Effector memory CD4-positive, alpha-beta T cell (primary cell): ENCODE measurements around the gene MGST2.

Source experiments
- DNase-seq, 3 donors: peaks; one replicate each; pipeline ENCODE4 v3.0.0-alpha.2; 2020
- H3K27ac ChIP-seq: 2 replicates; pipeline ENCODE4 v1.7.0; 2013; ENCODE audit warnings: mild to moderate bottlenecking, low read length, moderate library complexity; ENCODE audit not compliant: insufficient read depth, poor library complexity, severe bottlenecking
- H3K27me3 ChIP-seq: replicated peaks from 2 replicates; pipeline ENCODE4 v1.7.0; 2013; ENCODE audit warnings: mild to moderate bottlenecking, low read length; ENCODE audit not compliant: insufficient read depth, control insufficient read depth, poor library complexity, severe bottlenecking
- H3K36me3 ChIP-seq: 2 replicates; pipeline ENCODE4 v1.7.0; 2013; ENCODE audit warnings: mild to moderate bottlenecking, low read length, moderate library complexity; ENCODE audit not compliant: control insufficient read depth, insufficient read depth
- H3K4me1 ChIP-seq: 2 replicates; pipeline ENCODE4 v1.7.0; 2013; ENCODE audit warnings: low read length, mild to moderate bottlenecking; ENCODE audit not compliant: control insufficient read depth, insufficient read depth, poor library complexity, severe bottlenecking
- H3K4me3 ChIP-seq: 2 replicates; pipeline ENCODE4 v1.7.0; 2013; ENCODE audit warnings: low read length, low read depth, mild to moderate bottlenecking; ENCODE audit not compliant: insufficient read depth, poor library complexity, severe bottlenecking
- H3K9me3 ChIP-seq: 2 replicates; pipeline ENCODE4 v1.7.0; 2013; ENCODE audit warnings: mild to moderate bottlenecking, low read length, moderate library complexity; ENCODE audit not compliant: control insufficient read depth

MGST2 gene

DNA sequence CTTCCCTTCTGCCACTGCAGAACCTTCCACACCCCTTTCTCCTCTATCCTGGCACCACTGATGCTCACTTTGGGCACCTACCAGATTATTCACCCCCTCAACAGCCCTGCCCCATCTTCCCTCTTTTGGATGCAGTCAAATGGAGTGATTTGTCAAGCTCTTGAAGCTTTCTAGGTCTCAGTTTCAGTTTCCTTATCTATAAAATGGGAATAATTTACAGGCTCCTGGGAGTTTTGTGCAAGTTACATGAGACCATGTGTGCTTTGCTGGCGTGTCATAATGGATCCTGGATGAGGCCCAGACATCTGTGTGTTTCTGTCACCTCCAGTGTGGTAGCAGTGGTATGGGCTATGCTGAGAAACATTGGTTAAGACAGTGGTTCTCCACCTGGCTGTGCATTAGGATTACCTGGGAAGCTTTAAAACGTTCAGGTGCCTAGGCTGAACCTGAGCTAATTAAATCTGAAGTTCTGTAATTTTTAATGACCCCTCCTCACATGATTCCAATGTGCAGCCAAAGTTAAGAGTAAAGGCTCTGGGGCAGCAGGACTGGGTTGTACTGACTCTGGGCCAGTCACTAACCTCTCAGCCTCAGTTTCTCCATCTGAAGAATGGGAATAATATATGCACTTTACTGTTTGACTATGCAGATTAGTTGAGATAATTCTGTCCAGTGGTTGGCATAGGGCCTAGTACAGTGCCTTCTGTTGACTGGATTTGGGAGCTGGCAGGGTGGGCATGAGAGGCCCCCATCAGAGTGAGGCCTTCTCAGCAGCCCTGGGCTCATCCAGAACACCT lies 6.8 kb upstream of the MGST2 start:
- Histone ChIP-seq H3K27me3 (no peaks in the 10 kb centered on the region), H3K36me3 (no peaks in the 10 kb centered on the region), H3K4me3 (no peak overlapping the region), H3K9me3 (no peaks in the 10 kb centered on the region), H3K27ac (no peak overlapping the region), H3K4me1 (peaks cover 17% of the 10 kb centered on the region)
- no peak for DNase-seq

DNA sequence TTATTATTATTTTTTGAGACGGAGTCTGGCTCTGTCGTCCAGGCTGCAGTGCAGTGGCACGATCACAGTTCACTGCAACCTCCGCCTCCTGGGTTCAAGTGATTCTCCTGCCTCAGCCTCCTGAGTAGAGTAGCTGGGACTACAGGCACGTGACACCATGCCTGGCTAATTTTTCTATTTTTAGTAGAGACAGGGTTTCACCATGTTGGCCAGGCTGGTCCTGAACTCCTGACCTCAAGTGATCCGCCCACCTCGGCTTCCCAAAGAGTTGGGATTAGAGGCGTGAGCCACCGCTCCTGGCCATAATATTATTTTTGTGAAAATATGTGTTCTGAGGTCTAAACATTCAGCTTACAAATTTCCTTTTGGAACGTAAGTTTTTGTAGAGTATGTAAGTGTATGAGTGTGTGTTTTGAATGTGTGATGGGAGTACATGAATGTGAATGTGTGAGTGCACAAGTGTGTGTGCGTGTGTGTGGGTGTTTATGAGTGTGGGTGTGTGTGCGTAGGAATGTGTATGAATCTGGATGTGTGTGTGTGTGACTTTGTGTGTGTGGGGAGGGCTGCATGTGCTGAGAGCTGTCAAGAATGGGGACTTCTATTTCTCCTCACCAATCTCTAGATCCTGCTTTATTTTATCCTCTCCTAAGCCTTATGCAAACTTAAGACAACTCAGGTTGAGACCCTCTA lies 5.7 kb upstream of the MGST2 start:
- H3K36me3 ChIP-seq, result no peaks in the 10 kb centered on the region
- no peak for DNase-seq
- no peak overlapping the region for H3K27ac ChIP-seq
- H3K9me3 ChIP-seq, result no peaks in the 10 kb centered on the region
- peaks cover 17% of the 10 kb centered on the region for H3K4me1 ChIP-seq
- H3K4me3 ChIP-seq, result no peak overlapping the region
- H3K27me3 ChIP-seq, result no peaks in the 10 kb centered on the region

DNA sequence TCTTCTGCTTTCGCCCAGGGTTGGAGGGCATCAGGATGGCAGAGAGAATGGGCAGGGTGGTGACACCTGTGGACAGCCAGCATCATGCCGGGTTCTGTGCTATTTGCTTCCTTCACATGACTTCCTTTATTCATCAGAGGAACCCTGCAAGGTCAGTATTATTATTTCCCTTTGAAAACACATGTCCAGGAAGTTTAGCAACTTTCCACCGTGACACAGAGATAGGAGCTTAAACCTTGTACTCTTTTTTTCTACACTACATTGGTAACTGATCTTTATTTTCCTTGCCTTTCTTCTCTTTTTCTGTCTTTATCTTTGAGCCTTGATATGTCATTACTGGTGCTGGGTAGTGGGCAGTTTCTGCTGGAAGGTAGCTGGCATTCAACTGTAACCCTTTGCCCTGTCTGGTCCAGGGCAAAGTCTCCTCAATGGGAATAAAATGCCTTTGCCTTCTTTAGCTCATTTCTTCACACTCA lies 5.0 kb upstream of the MGST2 start:
- no peaks in the 10 kb centered on the region for H3K36me3 ChIP-seq
- DNase-seq, result no peak
- H3K27ac ChIP-seq, result no peak overlapping the region
- H3K27me3 ChIP-seq, result no peaks in the 10 kb centered on the region
- peaks cover 17% of the 10 kb centered on the region for H3K4me1 ChIP-seq
- no peak overlapping the region for H3K4me3 ChIP-seq
- H3K9me3 ChIP-seq, result no peaks in the 10 kb centered on the region

DNA sequence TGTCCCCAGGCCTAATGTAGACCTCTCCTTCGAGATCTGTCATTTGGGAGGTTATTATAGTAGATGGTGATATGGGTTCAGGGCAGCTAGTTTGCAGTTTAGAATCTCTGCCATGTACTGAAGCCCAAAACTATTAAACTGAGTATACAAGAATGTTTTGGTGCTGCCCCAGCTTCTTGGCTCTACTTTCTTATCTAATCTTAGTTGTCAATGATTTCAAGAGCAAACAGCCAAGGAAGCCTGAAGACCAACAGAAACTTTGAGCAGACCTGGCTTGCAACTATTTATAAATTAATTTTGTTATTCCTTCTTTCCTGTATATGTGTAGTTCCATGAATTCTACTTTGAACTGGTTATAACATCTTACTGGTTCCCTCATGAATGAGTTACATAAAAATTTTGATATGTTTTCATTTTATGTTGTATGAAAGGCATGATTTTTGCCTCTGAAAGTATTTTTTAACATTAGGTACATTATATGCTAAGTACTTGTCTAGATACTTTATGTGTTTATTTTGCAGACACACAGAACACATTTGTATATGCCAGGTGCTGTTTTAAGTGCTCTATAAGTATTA lies 2.0 kb upstream of the MGST2 start:
- no peak overlapping the region for H3K27ac ChIP-seq
- no peaks in the 10 kb centered on the region for H3K9me3 ChIP-seq
- no peak for DNase-seq
- no peaks in the 10 kb centered on the region for H3K36me3 ChIP-seq
- H3K4me3 ChIP-seq, result no peak overlapping the region
- no peaks in the 10 kb centered on the region for H3K4me1 ChIP-seq
- no peaks in the 10 kb centered on the region for H3K27me3 ChIP-seq

DNA sequence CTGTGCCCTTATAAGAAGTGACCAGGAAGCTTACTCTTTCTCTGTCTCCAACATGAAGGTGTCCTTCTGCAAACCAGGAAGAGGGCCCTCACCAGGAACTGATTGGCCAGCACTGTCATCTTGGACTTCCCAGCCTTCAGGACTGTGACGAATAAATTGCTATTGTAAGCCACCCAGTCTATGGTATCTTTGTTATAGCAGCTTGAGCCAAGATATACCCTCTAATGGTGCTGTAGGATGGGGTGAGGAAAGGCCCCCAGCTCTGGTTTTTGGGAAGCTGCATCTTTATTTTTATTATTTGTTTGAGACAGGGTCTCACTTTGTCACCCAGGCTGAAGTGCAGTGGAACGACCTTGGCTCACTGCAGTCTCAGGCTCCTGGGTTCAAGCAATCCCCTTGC lies 1.2 kb upstream of the MGST2 start:
- Histone ChIP-seq H3K27me3 (no peaks in the 10 kb centered on the region), H3K9me3 (no peaks in the 10 kb centered on the region), H3K36me3 (no peaks in the 10 kb centered on the region), H3K4me1 (no peaks in the 10 kb centered on the region), H3K27ac (no peak overlapping the region), H3K4me3 (no peak overlapping the region)
- no peak for DNase-seq

DNA sequence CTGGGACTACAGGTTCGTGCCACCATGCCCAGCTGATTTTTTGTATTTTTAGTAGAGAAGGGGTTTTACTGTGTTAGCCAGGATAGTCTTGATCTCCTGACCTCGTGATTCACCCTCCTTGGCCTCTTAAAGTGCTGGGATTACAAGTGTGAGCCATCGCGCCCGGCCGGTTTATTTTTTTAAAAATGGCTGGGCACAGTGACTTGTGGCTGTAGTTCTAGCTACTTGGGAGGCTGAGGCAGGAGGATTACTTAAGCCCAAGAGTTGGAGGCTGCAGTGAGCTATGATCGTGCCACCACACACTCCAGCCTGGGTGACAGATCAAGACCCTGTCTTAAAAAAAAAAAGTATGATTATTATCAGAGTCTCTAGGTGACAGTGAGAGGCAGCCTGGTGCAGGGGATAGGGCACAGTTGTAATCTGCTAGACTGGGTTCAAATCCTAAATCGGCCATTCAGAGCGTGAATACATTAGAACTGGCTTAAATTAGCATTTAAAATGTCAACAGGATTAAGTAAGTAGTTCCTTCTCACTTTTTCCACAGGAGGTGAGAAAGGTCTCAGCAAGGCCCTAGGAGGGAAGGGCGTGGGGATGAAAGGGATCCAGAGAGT lies 435 bp upstream of the MGST2 start:
- Histone ChIP-seq H3K4me3 (peak overlapping the region; percentile 84), H3K27ac (no peak overlapping the region), H3K27me3 (no peaks in the 10 kb centered on the region), H3K9me3 (no peaks in the 10 kb centered on the region), H3K36me3 (no peaks in the 10 kb centered on the region), H3K4me1 (no peaks in the 10 kb centered on the region)
- DNase-seq, result no peak

DNA sequence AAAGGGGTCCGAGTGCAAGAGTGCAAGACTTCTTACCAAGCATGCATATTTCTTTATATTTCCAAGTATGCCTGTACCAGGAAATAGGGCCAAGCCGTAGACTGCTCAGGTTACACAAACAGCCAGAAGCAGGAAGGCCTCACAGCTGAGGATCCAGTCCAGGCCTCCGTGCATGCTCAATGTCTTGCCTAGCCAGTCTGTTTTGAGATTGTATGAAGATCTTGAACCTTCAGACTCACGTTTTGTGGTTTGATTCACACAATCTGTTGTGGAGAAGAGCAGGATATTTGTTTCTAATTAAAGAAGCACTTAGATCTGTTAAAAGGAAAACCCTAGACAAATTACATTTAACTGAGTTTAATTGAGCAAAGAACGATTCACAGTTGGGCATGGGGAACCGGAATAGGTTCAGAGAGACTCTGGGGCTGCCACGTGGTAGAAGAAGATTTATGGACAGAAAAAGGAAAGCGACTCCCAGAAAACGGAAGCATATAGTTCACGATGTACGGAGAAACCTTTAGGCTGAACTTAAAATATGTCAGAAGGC lies 1.2 kb downstream of the MGST2 start:
- H3K4me1 ChIP-seq, result no peaks in the 10 kb centered on the region
- no peaks in the 10 kb centered on the region for H3K36me3 ChIP-seq
- no peaks in the 10 kb centered on the region for H3K27me3 ChIP-seq
- peak overlapping the region; percentile 84 for H3K4me3 ChIP-seq
- no peaks in the 10 kb centered on the region for H3K9me3 ChIP-seq
- DNase-seq, result no peak
- H3K27ac ChIP-seq, result no peak overlapping the region

DNA sequence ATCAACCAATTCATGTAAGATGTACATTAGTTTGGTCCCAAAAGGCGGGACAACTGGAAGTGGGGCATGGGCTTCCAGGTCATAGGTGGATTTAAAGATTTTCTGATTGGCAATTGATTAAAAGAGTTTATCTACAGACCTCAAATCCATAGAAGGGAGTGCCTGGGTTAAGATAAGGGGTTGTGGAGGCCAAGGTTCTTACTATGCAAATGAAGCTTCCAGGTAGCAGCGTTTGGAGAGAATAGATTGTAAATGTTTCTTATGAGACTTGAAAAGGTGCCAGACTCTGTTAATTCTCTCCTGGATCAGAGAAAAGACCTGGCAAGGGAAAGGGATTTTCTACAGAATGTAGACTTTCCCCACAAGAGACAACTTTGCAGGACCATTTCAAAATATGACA lies 2.4 kb downstream of the MGST2 start:
- no peak for DNase-seq
- H3K27ac ChIP-seq, result no peak overlapping the region
- no peaks in the 10 kb centered on the region for H3K27me3 ChIP-seq
- H3K9me3 ChIP-seq, result no peaks in the 10 kb centered on the region
- no peaks in the 10 kb centered on the region for H3K36me3 ChIP-seq
- H3K4me3 ChIP-seq, result no peak overlapping the region
- no peaks in the 10 kb centered on the region for H3K4me1 ChIP-seq

DNA sequence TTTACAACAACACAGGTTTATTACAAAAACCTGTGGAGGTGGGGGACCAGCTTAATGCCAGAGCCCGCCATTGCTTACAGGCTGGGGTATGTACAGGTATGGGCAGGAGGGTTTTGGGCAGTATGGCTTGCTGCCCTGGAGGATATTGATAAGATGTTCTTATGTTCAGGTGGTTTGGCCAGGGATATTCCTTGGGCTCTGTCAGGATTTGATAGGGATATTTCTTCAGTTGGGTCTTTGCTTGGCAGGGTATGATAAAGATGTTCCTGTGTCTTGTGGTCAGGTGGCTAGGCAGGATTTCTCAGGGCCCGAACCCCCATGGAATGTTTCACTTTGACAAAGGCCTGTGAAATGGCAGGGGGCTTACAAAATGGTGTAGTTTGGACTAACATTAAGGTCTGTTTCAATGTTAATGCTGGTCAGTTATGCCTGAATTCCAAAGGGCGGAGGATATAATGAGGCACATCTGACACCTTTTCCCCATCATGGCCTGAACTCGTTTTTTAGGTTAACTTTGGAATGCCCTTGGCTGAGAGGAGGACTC lies 3.1 kb downstream of the MGST2 start:
- Histone ChIP-seq H3K4me3 (no peak overlapping the region), H3K36me3 (no peaks in the 10 kb centered on the region), H3K9me3 (no peaks in the 10 kb centered on the region), H3K27me3 (no peaks in the 10 kb centered on the region), H3K4me1 (no peaks in the 10 kb centered on the region), H3K27ac (no peak overlapping the region)
- no peak for DNase-seq
